ENCODE measurements around the gene SLC28A2. TPM values are rescaled to one million over a fixed set of nuclear protein-coding genes. Genes with fewer than 3 reads are reported as not detected.
"Not testable (repeated sequence)": the region's sequence is repeated elsewhere in the genome, so short reads cannot be mapped to it uniquely, and the experiment has no call there.

The SLC28A2 gene
- total RNA-seq, 1 donor from 2014 or later: not detected

DNA sequence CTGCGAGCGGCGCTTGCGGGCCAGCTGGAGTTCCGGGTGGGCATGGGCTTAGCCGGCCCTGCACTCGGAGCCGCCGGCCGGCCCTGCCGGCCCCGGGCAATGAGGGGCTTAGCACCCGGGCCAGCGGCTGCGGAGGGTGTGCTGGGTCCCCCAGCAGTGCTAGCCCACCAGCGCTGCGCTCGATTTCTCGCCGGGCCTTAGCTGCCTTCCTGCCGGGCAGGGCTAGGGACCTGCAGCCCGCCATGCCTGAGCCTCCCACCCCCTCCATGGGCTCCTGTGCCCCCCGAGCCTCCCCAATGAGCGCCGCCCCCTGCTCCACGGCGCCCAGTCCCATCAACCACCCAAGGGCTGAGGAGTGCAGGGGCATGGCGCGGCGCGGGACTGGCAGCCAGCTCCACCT, 62.1 kb downstream of the SLC28A2 start:
- DNase-seq (ENCODE audit: missing footprints); intact Hi-C loops (cut with DNase I); ATAC-seq: not testable (repeated sequence)

DNA sequence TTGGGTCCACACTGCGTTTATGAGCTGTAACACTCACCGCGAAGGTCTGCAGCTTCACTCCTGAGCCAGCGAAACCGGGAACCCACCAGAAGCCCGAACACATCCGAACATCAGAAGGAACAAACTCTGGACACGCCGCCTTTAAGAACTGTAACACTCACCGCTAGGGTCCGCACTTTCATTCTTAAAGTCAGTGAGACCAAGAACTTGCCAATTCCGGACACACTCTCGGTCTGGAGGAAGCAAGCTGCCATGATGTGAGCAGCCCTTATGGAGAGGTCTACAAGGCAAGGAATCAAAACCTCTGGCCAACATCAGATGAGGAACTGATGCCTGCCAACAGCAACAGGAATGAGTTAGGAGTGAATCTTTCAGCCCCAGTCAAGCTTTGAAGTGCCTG, 62.9 kb downstream of the SLC28A2 start:
- DNase-seq (ENCODE audit: missing footprints) (no peak), ATAC-seq (no peak)
- intact Hi-C loops (cut with DNase I): no loop called here

DNA sequence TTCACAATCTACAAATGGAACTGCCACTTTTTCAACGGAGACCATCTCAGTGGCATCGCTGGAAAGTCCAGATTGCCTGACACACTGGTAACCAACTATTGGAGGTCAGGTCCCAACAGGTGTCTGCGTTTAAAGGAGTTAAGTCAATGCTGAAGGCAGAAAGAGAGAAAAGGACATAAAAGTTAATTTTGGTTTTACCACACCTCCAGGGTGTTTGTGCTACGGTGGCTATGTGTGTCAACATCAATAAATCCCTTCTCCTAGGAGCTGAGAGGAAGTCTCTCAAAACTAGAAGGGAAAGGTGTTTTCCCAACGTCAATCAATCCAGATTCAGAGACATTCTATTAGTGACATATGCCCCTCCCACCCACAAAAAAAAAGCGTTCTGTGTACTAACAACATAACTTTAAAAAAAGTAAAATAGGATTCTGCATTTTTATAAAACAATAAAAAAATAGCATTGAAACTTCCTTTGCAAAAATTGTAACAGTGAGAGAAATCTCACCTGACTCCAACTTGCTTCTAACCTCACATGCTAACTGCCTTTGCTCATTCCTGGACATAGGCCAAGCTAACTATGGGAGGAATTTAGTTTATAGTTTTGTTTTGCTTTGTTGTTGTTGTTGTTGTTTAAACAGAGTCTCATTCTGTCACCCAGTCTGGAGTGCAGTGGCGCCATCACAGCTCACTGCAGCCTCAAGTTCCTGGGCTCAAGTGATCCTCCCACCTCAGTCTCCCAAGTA, 67.6 kb downstream of the SLC28A2 start:
- no peak for ATAC-seq
- intact Hi-C loops (cut with DNase I): no loop called here
- DNase-seq (ENCODE audit: missing footprints): no peak

DNA sequence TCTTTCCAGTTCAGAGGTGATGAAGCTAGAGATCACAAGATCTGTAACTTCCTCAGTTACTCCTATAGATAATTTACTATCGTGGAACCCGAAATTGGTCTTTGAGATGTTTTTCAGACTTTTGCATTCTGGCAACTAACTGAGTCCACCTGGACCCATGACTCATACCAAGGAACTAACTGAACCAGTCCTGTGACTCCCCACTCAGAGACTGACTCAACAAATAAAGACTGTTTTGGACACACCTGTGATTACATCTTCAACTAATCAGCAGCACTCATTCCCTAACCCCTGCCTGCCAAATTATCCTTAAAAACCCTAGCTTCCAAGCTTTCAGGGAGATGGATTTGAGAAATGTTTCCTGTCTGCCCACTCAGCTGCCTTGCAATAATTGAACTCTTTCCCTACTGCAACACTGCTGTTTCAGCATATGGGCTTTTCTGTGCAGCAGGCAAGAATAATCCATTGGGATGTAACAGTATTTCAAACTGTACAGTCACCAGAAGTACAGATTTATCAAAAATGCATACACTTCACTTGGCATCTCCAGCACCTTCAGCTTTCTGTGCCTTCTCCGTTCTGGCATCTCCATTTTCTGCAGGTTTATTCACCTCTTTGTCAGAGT, 68.7 kb downstream of the SLC28A2 start:
- no peak for ATAC-seq

DNA sequence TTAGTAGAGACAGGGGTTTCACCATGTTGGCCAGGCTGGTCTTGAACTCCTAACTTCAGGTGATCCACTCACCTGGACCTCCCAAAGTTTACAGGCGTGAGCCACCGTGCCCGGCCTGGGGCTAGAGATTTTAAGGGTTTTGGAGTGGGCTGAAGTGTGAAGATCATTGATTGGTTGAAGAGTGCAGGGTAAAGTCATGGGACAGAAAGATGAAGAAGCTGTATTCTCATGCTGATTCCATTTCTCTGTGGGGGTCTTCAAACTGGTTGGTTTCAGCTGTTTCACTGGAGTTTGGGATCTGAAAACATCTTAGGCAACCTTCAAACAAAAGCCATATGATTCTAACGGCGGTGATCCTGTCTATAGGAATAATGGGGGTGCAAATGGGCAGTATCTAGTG, 74.2 kb downstream of the SLC28A2 start:
- intact Hi-C loops (cut with DNase I): no loop called here
- DNase-seq (ENCODE audit: missing footprints): no peak
- no peak for ATAC-seq

More for the DNA sequence above, 68.7 kb downstream of the SLC28A2 start:
- intact Hi-C loops (cut with DNase I): no loop called here
- no peak for DNase-seq (ENCODE audit: missing footprints)

DNA sequence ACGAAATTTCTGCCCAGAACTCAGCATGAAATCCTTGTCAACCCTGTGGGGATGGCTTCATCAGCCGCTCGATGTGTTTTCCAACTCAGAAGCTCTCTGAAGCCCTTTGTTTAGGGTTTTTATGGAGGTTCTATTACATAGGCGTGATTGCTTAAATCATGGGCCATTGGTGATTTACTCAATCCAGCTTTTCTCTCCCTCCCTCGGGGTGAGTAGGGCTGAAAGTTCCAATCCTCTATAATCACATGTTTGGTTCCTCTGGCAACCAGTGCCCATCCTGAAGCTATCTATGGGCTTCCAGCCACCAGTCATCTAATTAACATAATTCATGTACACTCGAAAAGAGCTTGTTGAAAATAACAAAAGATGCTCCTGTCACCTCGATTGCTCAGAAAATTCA, 74.7 kb downstream of the SLC28A2 start:
- intact Hi-C loops (cut with DNase I): no loop called here
- ATAC-seq: no peak
- no peak for DNase-seq (ENCODE audit: missing footprints)

Other genes with a start within 250 kb of the SLC28A2 start
- 11.2 TPM for gene SORD, start 229.0 kb upstream of the SLC28A2 start, total RNA-seq
- 0.08 TPM for gene DUOX2, start 138.1 kb upstream of the SLC28A2 start, total RNA-seq
- not detected for gene DUOXA2, start 137.9 kb upstream of the SLC28A2 start, total RNA-seq
- 0.68 TPM for gene DUOXA1, start 122.4 kb upstream of the SLC28A2 start, total RNA-seq
- gene DUOX1, start 122.2 kb upstream of the SLC28A2 start, total RNA-seq: 1.0 TPM
- 3.9 TPM for gene SHF, start 64.3 kb upstream of the SLC28A2 start, total RNA-seq
- gene GATM, start 126.3 kb downstream of the SLC28A2 start, total RNA-seq: 42.0 TPM

Data from Right ventricle myocardium inferior (tissue), 1 donor.